GM18861 (cell line): ENCODE measurements around the gene OGFOD3.
"Not testable (repeated sequence)": the region's sequence is repeated elsewhere in the genome, so short reads cannot be mapped to it uniquely, and the experiment has no call there.

ENCODE experiments used
- ATAC-seq: cut with Tn5 transposase; IDR thresholded peaks from one replicate; pipeline ENCODE4 v1.9.1; 2021; ENCODE audit not compliant: unreplicated experiment

Gene OGFOD3

DNA sequence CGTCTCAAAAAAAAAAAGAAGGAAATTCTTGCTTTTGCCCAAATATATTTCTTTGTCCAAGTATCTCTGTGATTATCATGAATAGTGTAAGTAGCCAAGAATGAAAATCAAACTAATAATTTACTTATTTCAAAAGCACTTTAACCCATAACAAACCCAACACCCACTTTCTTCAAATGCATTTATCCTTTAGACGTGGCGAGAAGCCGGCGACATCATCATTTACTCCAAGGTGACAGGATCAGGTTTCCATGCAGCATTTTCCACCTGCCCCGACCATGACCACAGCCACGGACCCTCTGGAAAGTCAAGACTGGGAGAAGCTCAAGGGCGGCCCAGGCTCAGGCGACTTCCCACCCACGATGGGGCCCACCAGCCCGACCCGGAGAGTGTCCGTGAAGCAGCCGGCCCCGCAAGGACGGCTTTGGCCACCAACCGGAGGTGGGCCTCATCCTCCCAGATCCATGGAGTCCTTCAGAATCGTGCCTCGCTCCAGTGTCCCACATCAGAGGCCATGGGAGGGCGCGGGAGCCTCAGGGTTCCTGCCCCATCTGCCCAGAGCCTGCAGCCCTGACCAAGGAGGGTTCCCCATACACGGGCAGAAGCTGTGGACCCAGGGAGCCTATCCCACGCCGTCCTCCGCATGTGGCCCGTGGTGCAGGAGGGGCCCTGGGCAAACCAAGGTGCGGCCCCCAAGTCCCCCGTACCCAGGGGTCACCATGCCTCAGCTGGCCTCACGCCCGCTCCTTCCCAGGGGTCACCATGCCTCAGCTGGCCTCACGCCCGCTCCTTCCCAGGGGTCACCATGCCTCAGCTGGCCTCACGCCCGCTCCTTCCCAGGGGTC lies 28.1 kb downstream of the OGFOD3 start:
- ATAC-seq, result no peak

DNA sequence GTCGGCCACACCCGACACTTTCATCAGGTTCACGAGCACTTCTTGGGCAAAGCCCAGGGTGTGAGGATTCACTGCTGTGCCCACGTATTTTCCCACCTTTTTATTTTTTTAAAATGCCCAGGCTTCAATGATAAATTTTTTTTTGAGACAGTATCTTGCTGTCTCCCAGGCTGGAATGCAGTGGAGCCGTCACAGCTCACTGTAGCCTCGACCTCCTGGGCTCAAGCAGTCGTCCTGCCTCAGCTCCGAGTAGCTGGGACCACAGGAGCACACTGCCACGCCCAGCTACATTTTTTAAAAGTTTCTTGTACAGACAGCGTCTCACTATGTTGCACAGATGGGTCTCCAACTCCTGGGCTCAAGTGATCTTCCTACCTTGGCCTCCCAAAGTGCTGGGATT lies 29.0 kb downstream of the OGFOD3 start:
- no peak for ATAC-seq

DNA sequence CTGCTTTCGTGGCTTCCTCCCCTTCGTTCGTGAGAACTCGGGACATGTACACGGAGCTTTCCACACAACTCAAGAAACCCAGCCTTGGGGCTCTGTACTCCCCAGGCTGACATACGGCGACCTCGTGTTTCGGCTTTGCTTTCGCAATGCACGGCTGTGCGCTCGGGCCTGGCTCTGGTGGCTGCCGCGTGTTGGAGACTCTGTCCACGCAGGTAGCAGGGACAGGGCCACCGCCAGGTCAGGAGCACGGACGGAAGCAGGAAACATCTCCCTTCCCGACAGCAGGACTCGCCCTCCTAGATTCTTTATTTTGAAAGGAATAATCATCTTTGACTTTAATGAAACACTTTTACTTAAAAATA lies 29.5 kb downstream of the OGFOD3 start:
- ATAC-seq, result no peak

DNA sequence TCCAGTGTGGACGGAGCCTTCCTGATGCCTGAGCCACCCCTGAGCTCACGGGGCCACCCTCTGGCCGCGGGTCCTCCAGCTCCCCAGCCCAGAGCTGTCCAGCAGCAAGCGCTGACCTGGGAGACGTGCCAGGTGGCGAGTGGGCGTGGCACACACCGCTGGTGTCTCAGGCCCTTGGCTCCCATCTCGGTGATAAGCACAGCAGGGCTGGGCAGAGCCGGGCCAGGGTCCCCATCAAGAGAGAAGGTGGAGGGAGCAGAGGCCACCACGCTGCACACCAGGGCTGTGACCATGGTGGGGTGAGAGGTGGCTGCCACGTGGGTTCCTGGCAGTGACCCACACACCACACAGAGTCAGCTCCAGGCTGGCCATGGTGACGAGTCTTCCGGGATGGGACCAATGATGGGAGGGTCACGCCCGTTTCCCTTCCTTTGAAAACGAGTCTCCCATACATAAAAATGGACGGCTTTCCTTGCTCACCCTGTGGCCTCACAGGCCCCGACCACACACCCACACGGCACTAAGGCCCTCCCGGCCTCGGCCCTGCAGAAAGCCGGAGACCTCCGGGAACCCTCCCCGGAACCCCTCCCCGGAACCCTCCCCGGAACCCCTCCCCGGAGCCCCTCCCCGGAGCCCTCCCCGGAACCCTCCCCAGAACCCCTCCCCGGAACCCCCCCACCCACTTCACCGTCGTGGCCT lies 30.0 kb downstream of the OGFOD3 start:
- no peak for ATAC-seq

DNA sequence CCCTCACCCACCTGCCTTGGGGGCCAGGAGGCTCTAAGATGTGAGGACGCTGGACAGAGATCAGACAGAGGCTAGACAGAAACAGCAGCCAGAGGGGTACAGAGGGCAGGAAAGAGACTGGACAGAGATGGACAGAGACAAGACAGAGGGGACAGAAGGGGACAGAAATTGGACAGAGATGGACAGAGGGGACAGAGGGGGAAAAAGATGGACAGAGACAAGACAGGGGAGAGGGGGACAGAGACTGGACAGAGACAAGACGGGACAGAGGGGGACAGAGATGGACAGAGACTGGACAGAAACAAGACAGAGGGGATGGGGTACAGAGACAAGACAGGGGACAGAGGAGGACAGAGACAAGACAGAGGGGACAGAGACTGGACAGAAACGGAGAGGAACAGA lies 30.7 kb downstream of the OGFOD3 start:
- ATAC-seq, result no peak

DNA sequence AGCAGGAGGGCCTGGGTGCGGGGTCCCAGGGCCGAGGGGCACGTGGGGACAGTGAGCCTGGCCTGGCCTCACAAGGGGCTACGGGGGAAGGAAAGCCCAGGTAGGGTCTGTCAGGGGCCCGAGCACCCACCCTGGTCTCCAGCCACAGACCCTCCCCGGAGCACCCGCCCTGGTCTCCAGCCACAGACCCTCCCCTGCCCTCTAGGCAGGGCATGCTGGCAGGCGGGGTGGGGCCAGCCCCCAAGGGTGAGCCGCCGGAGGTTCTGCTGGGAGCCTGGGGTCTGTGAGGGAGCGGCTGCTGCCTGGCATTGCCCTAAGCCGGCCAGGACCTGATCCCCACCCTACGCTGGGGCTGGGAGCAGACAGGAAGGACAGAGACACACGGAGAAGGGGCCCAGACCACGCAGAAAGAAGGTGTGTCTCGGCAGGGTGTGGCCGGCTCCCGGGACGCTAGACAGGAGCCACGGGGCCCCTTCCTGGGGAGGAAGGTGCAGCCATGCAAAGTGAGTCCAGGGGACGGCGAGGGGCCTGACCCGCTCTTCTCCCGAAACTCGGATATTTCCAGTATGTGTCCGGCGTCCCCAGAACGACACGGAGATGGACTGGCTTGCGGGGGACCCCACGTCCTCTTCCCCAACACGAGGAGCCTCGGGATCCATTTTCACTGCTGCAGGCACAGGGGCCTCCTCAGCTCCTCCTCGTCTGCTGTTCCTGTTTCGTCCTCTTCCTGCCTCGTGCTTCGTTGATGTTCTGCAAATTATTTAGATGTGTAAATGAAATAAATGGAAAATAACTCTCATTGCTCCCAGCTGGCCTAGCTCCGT lies 31.3 kb downstream of the OGFOD3 start:
- no peak for ATAC-seq

DNA sequence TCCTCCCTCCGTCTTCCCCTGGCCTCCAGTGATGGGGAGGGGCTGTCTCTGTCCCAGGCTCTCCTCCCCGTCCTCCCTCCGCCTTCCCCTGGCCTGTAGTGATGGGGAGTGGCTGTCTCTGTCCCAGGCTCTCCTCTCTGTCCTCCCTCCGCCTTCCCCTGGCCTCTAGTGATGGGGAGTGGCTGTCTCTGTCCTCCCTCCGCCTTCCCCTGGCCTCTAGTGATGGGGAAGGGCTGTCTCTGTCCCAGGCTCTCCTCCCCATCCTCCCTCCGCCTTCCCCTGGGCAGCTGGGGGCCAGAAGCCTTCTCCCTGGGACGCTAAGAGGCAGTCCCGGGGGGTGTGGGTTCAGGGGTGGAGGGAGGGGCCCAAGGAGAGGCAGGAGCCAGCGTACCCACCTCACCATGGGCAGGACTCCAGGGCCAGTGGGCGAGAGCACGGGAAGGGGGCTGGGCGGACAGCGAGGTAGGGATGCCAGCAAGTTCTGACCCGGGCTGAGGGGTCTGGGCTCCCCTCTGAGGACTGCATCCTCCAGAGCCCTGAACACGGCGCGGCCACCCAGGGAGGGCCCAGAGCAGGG lies 32.0 kb downstream of the OGFOD3 start:
- no peak for ATAC-seq

DNA sequence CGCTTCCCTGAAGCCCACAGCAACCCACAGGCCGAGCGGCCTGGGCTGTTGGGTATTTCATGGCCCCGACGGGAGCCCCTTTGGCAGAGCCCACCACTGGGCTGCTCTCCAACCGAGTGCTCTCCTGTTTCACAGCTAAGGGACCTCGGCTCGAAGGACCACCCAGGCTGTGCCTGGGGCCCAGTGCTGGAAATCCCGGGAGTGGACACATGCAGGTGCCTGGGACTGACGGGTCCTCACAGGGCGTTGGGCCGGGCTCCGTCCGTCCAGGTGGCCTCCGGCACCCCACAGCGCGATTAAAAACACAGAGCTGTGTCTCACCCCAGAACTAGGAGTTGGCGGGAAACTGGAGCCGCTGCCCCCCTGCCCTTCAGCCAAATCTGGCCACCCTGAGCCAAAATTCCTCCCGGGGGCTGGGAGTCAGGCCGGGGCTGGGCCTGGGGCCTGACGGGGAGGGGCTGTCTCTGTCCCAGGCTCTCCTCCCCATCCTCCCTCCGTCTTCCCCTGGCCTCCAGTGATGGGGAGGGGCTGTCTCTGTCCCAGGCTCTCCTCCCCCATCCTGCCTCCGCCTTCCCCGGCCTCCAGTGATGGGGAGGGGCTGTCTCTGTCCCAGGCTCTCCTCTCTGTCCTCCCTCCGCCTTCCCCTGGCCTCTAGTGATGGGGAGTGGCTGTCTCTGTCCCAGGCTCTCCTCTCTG lies 32.7 kb downstream of the OGFOD3 start:
- ATAC-seq, result no peak

DNA sequence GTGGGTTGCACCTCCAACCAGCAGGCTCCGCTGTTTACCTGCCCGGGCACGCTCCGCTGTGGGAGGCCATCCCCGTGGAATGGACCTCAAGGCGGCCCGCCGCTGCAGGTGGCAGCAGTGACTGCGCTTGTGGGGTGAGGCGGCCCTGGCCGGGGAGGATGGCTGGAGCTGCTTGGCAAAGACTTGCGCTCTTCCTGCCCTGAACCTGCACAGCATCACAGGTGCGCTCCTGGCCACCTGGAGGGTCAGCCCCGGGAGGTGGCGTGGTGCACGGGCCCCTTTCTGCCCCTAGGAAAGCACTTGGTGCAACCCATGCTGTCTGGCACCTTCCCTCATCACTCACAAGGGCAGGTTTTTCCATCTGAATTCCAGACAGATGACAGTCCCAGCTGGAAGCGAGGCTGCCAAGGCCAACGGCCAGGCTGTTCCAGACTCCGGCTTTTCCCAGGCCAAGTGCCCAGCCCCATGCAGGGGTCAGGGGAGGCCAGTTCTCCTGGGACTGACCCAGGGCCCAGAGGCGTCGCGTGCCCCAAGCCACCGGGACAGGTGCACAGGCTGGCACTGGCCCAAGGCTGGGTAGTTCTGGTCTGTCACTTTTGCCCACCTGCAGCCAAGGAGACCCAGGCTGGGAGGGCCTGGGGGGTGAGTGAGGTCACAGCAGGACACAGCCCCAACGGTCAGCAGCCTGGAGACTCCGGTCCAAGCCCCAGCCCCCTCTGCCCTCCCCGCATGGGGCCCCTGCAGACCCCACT lies 33.5 kb downstream of the OGFOD3 start:
- ATAC-seq, result no peak

DNA sequence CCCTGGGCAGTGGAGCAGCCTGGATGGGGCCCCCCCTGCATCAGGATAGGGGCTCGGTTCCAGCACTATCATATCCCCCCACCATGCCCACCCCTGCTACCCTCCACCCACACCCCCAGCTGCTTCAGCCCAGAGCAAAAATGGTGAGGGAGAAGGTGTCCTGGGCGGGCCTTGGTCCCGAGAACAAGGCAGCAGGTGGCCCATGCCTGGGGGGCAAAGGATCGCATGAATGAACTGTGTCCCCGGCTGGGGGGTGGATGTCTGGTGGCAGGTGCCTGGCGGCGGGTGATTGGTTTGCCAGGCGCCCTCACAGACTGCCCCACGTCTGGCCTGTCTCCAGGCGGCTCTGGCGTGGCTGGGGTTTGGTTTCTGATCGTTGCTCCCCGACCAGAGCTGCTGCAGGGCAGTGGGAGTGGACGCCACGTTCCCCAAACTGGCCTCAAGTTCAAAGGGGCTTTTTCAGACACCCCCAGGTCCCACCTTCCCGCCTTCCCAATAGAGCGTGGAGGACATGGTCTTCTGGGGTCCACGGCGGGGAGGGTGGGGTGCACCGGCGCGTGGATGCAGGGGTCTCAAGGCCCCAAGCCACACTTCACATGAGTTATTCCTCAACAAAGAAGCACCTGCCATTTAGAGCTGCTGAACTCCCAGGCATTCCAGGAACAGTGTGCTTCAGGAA lies 34.2 kb downstream of the OGFOD3 start:
- no peak for ATAC-seq

DNA sequence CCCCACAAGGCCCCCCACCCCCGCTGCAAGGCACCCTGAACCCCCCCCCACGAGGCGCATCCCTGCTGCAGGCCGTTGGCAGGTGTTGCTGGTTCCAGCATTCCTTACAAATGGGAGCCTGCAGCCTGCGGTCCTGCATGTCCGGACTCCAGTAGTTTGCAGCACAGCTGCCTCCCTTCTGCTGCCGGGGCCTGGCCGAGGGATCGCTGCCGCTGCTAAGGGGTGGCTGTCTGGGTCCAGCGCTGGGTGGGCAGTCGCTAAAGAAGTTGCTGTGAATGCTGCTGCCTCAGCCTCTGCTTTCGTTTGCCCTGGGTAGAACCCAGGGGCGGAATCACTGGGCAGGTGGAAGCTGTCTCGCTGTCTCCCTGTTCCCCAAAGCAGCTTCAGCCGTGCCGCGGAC lies 35.0 kb downstream of the OGFOD3 start:
- no peak for ATAC-seq

DNA sequence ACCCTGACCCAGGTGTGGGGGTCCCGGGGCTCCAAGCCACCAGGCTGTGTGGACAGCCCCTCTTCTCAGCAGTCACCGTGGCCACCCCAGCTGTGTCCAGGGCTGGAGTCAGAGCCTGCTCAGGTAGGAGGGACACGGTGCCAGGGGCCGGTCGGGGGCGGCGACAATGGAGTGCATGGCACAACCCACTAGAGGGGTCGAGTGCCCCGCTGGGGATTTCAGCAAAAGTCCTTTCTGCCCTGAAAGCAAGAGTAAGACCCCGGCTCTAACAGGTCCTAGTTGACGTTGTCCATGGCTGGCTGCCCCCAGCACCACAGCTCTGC lies 35.5 kb downstream of the OGFOD3 start:
- ATAC-seq, result no peak

DNA sequence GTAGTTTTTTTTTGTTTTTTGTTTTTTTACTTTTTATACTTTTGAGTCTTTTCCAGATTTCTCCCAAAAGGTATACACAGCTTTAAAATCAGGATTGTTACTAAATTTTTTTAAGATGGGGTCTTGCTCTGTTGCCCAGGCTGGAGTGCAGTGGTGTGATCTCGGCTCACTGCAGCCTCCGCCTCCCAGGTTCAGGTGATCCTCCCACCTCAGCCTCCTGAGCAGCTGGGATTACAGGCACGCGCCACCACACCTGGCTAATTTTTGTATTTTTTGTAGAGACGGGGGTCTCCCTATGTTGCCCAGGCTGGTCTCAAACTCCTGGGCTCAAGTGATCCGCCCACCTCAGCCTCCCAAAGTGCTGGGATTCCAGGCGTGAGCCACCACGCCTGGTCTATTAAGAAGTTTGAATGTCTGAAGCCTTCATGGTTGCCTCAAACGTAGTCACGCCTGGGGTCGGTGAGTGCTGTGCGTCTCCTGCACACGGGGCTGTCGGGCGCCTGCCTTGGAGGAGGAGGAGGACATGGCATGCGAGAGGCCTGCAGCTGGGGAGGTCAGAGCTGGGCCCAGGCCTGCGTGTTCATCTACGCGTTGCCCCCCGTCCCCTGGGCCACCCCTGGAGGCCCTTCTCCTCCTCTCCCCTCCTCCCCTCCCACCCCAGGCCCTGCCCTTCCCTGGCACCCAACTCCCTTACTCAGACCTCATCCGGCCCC lies 36.0 kb downstream of the OGFOD3 start:
- ATAC-seq, result not testable (repeated sequence)

DNA sequence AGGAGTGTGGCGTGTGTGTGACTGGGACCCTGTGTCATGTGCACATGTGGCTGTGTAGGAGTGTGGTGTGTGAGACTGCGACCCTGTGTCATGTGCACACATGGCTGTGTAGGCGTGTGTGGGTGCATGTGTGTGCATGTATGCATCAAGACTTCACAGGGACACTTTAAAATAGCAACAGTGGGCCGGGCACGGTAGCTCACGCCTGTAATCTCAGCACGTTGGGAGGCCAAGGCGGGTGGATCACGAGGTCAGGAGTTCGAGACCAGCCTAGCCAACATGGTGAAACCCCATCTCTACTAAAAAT lies 36.7 kb downstream of the OGFOD3 start:
- ATAC-seq, result not testable (repeated sequence)

DNA sequence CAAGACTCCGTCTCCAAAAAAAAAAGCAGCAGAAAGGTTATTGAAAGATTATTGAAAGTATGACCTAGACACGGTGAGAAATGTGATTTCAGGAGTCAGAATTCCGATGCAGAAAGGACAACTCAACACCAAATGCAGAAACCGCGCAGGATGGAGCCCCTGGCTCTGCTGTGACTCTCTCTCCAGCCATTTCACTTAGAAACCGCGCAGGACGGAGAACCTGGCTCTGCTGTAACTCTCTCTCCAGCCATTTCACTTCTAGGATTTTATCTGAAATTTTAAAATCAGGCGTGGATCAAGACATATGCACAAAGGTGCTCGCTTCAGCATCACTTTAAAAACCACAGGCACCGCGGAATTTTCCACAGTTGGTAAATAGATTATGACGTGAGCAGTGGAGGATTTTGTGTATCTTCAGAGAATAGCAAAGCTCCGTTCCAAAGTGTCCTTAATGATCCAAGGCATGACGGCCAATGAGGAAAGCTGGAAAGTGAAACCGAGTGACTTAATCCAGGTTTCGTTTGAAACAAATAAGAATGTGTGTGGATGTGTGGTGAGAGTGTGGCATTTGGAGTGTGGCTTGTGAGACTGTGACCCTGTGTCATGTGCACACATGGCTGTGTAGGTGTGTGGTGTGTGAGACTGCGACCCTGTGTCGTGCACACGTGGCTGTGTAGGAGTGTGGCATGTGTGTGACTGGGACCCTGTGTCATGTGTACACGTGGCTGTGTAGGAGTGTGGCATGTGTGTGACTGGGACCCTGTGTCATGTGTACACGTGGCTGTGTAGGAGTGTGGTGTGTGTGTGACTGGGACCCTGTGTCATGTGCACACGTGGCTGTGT lies 37.3 kb downstream of the OGFOD3 start:
- ATAC-seq, result no peak

DNA sequence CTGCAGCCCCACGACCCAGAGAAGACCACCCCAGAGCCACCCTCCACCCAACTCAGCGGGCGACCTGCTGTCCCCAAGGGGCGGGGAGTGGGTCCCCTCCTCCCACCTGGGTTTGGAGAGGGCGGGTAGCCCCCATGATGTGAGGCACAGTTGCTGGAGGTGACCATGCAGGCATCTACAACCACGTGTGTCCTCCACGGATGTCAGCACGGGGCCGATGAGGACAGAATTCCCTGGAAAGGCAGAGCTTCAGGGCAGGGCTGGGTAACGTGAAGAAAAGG lies 39.7 kb downstream of the OGFOD3 start:
- no peak for ATAC-seq

DNA sequence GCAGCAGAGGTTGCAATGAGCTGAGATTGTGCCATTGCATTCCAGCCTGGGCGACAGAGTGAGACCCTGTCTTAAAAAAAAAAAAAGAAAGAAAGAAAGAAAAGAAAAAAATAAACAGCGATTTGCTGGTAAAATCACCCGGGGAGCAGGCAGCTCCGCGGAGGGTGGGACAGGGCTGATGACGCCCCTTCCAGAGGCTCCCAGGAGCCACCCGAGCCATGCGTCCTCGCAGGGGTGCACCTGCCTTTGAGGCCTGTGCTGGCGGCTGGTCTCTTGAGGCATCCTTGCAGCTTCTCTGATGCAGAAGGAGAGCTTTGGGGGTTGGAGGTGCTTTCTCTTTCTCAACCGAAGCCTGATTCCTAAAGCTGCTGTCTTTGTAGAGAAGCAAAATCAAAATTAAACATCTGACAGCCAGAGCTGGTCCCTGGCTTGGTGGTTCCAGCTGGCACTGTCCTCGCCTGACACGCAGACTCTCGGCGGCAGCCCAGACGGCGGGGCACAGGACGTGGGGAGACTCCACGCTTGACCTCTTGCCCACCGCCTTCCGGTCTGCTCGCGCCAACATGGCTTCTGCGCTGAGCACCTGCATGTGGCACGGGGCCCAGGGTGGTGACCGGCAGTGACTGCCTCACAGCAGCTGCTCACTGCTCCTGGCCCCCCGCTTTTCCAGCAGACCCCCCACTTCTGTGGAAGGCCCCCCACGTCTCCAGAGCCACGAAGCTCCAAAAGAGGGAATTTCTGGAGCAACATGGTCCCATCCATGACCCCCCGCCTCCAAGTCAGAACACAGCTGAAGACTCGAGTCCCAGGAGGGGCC lies 40.3 kb downstream of the OGFOD3 start:
- ATAC-seq, result no peak

DNA sequence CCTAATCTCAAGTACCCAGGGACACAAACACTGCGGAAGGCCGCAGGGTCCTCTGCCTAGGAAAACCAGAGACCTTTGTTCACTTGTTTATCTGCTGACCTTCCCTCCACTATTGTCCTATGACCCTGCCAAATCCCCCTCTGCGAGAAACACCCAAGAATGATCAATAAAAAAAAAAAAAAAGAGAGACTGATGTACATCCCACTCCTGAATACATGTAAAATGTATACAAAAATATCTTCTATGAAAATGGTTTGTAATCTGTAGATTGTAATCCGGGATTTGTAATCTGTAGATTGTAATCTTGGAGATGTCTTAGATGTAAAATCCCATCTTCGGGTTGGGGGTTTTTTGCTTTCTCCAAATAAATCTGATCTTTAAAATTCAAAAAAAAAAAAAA lies 41.1 kb downstream of the OGFOD3 start:
- ATAC-seq, result not testable (repeated sequence)
